ENCODE results near the gene RIC8A. TPM values are rescaled to one million over a fixed set of nuclear protein-coding genes. Genes with fewer than 3 reads are reported as not detected.

The RIC8A gene
- total RNA-seq, 8 experiments from 2014 or later, result 39.0 to 94.0 (median 64.1) TPM

DNA sequence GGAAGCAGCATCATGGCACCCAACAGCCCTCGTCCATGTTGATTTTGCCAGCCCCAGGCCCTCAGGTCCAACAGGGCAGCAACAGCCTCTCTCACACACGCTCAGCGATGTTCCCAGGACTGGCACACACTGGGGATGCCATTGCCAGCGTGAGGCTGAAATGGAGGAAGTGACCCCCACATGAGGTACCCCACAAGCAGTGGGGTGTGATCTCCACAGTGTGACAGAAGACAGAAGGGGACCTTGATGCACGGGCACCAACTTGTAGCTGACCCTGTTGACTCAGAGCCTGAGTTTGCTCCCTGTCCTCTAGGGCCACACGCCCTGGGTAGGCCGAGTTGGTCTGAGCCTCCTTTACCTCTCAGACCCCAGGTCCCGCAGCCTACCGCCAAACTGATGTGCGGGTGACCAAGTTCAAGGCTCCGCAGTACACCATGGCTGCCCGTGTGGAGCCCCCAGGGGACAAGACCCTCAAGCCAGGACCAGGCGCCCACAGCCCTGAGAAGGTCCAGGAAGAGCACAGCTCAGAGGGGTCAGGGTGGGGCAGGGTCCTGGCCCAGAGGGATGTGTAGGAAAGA lies 8.4 kb upstream of the RIC8A start:
- Histone ChIP-seq H3K4me1 (replicated peaks in 1 of 2) (no peaks in the 10 kb centered on the region), H3K27ac (no peak overlapping the region), H3K4me3 (no peak overlapping the region)
- peak in 3 of 8 experiments; percentile 1 to 14 (median 5) for ATAC-seq (replicated peaks in 6 of 8)
- in situ Hi-C loops (cut with MboI; ENCODE audit: low pct_unique_long_range_greater_than_20kb in 2 of 9, low sequenced_read_pairs in 9 of 9, unreplicated experiment in 9 of 9), result no loop called here
- WGBS, 10 experiments, result 93 to 100% (median 94%) methylated on average over 1 to 6 of the region's 13 CpGs; no CpG with 5 or more reads in 7 of the 10 experiments

DNA sequence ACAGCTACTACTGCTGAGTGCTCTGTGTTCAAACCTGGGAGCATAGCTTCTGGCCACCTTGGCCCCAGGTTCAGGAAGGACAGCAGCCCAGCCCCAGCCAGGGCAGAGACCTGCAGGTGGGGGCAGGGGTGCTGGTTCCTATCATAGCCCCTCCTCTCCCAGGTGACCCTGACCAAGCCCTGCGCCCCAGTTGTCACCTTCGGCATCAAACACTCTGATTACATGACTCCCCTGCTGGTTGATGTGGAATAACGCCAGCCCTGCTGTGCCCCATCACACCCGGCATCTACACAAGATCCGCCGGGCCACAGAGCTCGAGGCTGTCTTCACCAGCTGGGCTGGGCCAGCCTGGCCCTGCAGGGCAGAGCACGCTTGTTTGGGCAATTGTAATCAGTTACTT lies 7.7 kb upstream of the RIC8A start:
- peak in 4 of 8 experiments; percentile 1 to 17 (median 4) for ATAC-seq (replicated peaks in 6 of 8)
- 59 to 88% (median 84%) methylated on average over 3 to 8 of the region's 8 CpGs; no CpG with 5 or more reads in 6 of the 10 experiments for WGBS, 10 experiments
- Histone ChIP-seq H3K27ac (no peak overlapping the region), H3K4me1 (replicated peaks in 1 of 2) (no peaks in the 10 kb centered on the region), H3K4me3 (no peak overlapping the region)
- in situ Hi-C loops (cut with MboI; ENCODE audit: low pct_unique_long_range_greater_than_20kb in 2 of 9, low sequenced_read_pairs in 9 of 9, unreplicated experiment in 9 of 9), result no loop called here

DNA sequence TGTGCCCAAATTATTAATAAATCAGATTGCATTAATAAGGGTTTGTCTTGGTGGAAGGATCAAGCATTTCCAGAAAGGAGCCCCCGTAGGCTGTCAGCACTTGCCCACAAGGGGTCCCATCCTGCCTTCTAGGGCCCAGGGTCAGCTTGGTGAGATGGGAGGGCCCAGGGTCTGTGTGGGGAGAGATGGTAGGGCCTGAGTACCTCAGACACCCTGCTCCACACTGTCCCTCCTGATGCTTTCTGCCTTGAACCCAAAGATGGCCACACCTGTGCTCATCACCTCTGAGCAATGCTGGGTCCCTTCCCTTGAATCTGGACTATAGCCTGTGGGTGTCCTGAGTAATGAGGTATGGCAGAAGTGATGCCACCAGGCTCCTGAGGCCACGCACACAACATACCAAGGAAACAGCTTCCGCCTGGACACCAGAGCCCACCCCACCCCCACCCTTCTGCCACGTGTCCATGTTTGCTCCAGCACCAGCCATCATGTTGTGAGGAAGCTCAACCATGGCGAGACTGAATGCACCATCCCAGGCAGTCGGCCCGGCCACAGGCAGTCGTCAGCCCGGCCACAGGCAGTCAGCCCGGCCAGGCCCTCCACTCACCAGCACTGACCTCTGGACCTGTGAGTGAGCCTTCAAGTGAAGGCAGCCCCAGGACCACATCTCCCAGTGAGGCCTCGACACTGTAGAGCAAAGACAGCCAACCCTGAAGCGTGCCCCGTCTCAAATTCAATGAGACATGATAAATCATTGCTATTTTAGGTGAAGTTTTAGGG lies 7.1 kb upstream of the RIC8A start:
- H3K4me3 ChIP-seq, result no peak overlapping the region
- H3K27ac ChIP-seq, result no peak overlapping the region
- peak in 1 of 8 experiments; percentile 6 for ATAC-seq (replicated peaks in 6 of 8)
- 79 to 100% methylated on average over 1 to 2 of the region's 13 CpGs; no CpG with 5 or more reads in 8 of the 10 experiments for WGBS, 10 experiments
- no peaks in the 10 kb centered on the region for H3K4me1 ChIP-seq (replicated peaks in 1 of 2)
- in situ Hi-C loops (cut with MboI; ENCODE audit: low pct_unique_long_range_greater_than_20kb in 2 of 9, low sequenced_read_pairs in 9 of 9, unreplicated experiment in 9 of 9), result no loop called here

DNA sequence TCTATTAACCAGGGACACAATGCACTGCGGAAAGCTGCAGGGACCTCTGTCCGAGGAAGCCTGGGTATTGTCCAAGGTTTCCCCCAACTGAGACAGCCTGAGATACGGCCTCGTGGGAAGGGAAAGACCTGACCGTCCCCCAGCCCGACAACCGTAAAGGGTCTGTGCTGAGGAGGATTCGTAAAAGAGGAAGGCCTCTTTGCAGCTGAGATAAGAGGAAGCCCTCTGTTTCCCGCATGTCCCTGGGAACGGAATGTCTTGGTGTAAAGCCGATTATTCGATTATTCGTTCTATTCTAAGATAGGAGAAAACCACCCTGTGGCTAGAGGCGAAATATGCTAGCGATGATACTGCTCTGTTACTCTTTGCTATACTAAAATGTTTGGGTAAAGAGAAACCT lies 5.5 kb upstream of the RIC8A start:
- H3K4me3 ChIP-seq, result no peak overlapping the region
- 46 to 92% (median 69%) methylated on average over 2 to 15 of the region's 15 CpGs; no CpG with 5 or more reads in 1 of the 10 experiments for WGBS, 10 experiments
- ATAC-seq (replicated peaks in 6 of 8), result peak in 3 of 8 experiments; percentile 9 to 25 (median 9)
- H3K27ac ChIP-seq, result no peak overlapping the region
- H3K4me1 ChIP-seq (replicated peaks in 1 of 2), result peaks cover 6 to 7% of the 10 kb centered on the region in 2 donors
- in situ Hi-C loops (cut with MboI; ENCODE audit: low pct_unique_long_range_greater_than_20kb in 2 of 9, low sequenced_read_pairs in 9 of 9, unreplicated experiment in 9 of 9), result no loop called here

DNA sequence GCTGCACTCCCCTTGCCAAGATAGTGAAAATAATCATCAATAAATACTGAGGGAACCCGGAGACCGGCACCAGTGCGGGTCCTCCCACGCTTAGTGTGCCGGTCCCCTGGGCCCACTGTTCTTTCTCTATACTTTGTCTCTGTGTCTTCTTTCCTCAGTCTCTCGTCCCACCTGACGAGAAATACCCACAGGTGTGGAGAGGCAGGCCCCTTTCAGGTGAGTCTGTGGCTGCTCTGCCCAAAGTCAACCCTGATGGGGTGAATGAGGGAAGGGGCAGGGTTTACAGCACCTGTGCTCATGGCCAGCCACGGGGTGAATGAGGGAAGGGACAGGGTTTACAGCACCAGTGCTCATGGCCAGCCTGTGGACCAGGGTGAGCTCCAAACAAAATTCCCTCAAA lies 5.0 kb upstream of the RIC8A start:
- Histone ChIP-seq H3K4me3 (no peak overlapping the region), H3K27ac (no peak overlapping the region), H3K4me1 (replicated peaks in 1 of 2) (peaks cover 6 to 7% of the 10 kb centered on the region in 2 donors)
- in situ Hi-C loops (cut with MboI; ENCODE audit: low pct_unique_long_range_greater_than_20kb in 2 of 9, low sequenced_read_pairs in 9 of 9, unreplicated experiment in 9 of 9), result no loop called here
- WGBS, 10 experiments, result 62 to 90% (median 84%) methylated on average over 5 to 8 of the region's 8 CpGs; no CpG with 5 or more reads in 7 of the 10 experiments
- no peak for ATAC-seq (replicated peaks in 6 of 8)

DNA sequence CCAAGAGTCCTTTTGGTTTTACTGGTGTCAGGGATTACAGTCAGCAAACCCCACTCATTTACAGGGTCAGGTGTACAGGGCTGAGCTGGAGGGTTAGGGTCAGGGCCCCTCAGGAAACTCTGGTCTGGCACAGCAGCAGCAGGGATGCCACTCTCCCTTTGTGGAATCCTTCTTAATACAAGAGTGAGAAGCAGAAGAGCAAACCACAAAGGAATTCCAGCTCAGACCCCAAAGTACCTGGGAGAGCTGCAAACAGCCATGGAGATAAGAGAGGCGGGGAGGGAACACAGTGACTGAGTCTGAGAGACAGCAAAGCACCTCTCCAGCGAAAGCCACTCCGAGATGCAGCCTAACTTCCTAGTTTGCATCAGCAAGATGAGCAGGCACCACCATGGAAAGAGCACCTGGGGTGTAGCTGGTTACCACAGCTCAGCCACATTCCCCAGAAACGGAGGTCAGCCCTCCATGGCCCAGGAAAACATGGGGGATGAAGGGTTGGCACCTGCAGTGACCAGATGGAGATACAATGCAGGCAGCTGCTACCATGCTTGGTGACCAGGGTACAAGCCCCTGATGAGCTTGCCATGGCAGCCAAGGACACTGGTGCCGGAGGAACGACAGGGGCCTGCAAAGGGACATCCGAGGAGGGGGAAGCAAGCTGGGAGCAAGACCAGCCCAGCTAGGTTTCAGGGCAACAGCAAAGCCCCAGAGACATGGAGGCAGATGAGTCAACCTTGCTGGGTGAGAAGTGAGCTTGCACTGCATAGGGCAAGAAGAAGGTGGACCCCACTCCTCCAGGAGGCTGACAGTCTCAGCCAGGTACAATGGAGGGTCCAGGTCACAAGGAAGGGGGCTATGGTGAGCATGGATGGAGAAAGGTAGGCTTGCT lies 4.2 kb upstream of the RIC8A start:
- ATAC-seq (replicated peaks in 6 of 8), result no peak
- in situ Hi-C loops (cut with MboI; ENCODE audit: low pct_unique_long_range_greater_than_20kb in 2 of 9, low sequenced_read_pairs in 9 of 9, unreplicated experiment in 9 of 9), result no loop called here
- H3K4me1 ChIP-seq (replicated peaks in 1 of 2), result peaks cover 6 to 7% of the 10 kb centered on the region in 2 donors
- H3K4me3 ChIP-seq, result no peak overlapping the region
- no peak overlapping the region for H3K27ac ChIP-seq
- WGBS, 10 experiments, result 74 to 95% (median 88%) methylated on average over 2 to 4 of the region's 7 CpGs; no CpG with 5 or more reads in 4 of the 10 experiments

DNA sequence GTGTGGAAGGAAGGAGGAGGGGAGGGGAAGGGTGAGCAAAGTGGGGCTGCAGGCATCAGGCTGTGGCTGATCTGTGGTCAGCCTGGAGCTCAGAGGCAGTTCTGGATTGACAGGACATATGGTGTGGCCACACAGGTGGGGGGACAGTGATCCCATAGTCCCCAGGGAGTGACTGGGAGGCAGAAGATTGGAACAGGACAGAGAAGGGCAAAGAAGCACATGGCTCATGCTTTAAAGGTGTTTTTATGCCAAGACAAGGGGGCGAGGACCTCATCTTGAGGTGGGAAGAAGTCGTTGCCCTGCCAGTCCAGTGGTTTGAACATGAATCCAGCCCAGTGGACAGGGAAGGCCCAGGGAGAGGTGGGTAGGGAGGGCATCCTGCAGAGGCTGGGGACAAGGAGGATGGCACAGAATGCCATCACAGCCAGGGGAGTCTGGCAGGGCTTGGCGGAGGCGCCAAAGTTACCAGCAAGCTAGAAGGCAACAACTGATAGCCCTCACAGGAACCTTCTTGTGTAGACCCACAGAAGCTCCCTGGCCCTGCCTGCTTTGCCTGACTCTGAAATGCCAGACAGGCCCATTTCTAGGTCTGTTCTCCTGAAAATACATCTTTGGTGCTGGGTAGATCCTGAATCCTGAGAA lies 3.4 kb upstream of the RIC8A start:
- ATAC-seq (replicated peaks in 6 of 8), result no peak
- H3K27ac ChIP-seq, result no peak overlapping the region
- in situ Hi-C loops (cut with MboI; ENCODE audit: low pct_unique_long_range_greater_than_20kb in 2 of 9, low sequenced_read_pairs in 9 of 9, unreplicated experiment in 9 of 9), result no loop called here
- 85% methylated on average over 4 of the region's 4 CpGs; no CpG with 5 or more reads in 9 of the 10 experiments for WGBS, 10 experiments
- H3K4me1 ChIP-seq (replicated peaks in 1 of 2), result peaks cover 6 to 7% of the 10 kb centered on the region in 2 donors
- H3K4me3 ChIP-seq, result no peak overlapping the region

DNA sequence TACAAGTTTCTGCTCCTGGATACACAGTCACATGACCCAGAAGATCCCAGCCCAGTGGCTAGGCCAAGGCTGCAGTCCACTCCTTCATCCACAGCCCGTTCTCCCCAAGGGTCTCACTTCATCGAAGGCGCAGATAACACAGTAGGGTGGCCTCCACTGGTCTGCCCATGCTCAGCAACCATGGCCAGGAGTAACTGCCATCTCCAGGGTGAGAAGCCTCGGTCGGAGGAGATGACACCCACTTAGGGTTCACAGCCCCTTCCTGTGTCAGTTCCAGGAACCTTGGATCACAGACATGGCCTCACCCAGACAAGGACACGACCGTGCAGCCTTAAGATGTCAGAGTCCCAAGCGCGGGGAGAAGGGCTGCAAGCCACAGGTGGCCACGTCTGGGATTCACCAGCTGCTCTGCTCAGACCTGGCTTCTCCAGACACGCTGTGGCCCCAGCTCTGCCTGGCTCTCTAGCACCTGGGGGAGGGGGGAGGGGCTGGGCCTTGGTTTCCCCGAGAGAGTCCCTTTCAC lies 2.9 kb upstream of the RIC8A start:
- 94 to 100% (median 100%) methylated on average over 1 to 7 of the region's 12 CpGs; no CpG with 5 or more reads in 5 of the 10 experiments for WGBS, 10 experiments
- in situ Hi-C loops (cut with MboI; ENCODE audit: low pct_unique_long_range_greater_than_20kb in 2 of 9, low sequenced_read_pairs in 9 of 9, unreplicated experiment in 9 of 9), result no loop called here
- Histone ChIP-seq H3K27ac (no peak overlapping the region), H3K4me1 (replicated peaks in 1 of 2) (peaks cover 9 to 11% of the 10 kb centered on the region in 2 donors), H3K4me3 (no peak overlapping the region)
- no peak for ATAC-seq (replicated peaks in 6 of 8)

DNA sequence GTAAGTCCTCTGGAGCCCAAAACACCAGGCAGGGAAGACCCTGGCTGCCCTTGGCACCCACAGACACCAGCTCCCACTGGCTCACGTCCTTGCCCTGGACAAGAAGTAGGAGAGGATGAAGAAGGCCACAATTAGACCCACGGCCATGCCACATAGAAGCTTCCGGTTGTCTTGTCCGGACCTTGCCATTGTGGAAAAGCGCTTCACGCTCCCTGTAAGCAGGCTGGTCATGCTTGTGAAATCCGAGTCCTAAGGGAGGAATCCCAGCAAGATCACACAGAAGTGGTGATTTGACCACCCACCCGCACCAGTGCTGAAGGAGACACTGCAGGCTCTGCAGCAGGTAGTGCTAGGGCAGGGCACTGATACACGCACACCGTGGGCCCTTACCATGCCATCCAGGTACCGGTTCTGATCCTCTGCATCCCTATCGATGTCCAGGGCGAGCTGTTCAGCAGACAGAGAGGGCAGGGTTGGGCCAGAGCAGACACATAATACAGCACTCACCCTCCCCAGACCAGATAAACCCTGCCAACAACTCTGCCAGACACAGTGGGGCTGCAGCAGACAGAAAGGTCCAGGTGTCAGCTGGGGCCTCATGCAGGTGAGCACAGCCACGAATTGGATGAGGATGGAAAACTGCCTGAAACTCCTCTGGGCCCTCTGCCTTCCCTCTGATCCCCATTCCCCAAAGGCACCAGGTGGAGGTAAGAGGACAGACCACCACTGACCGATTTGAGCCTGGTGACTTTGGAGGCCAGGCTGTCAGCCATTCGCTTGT lies 2.1 kb upstream of the RIC8A start:
- no peak overlapping the region for H3K27ac ChIP-seq
- 60 to 100% (median 98%) methylated on average over 1 to 8 of the region's 16 CpGs; no CpG with 5 or more reads in 2 of the 10 experiments for WGBS, 10 experiments
- in situ Hi-C loops (cut with MboI; ENCODE audit: low pct_unique_long_range_greater_than_20kb in 2 of 9, low sequenced_read_pairs in 9 of 9, unreplicated experiment in 9 of 9), result no loop called here

DNA sequence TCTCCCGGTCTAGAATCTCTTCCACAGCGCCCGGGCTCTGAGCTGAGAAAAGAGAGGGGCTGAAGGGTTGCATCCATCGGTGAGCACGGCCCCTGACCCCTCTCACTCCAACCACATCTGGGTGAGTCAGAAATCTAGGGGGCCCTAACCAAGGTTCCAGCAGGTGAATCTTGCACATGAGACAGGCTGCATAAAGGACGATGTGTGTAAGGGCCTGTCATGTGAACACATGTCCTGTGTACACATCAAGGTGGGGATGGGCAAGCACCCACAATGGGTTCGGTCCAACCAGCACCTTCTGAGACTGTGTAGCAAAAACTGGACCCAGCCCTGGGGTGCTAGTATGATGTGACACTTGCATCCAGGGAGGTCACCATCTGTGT lies 1.5 kb upstream of the RIC8A start:
- Histone ChIP-seq H3K4me1 (replicated peaks in 1 of 2) (peaks cover 17 to 19% of the 10 kb centered on the region in 2 donors), H3K27ac (peak overlapping the region in 1 of 2 donors; percentile 99), H3K4me3 (peak overlapping the region; percentile 90 to 100 (median 93))
- WGBS, 10 experiments, result 60 to 100% (median 88%) methylated on average over 1 to 7 of the region's 7 CpGs; no CpG with 5 or more reads in 3 of the 10 experiments
- in situ Hi-C loops (cut with MboI; ENCODE audit: low pct_unique_long_range_greater_than_20kb in 2 of 9, low sequenced_read_pairs in 9 of 9, unreplicated experiment in 9 of 9), result no loop called here
- ATAC-seq (replicated peaks in 6 of 8), result no peak

More for the DNA sequence above, 2.1 kb upstream of the RIC8A start:
- Histone ChIP-seq H3K4me1 (replicated peaks in 1 of 2) (peaks cover 16 to 18% of the 10 kb centered on the region in 2 donors), H3K4me3 (peak overlapping the region in 2 of 5 donors; percentile 91 to 95)
- ATAC-seq (replicated peaks in 6 of 8), result no peak

DNA sequence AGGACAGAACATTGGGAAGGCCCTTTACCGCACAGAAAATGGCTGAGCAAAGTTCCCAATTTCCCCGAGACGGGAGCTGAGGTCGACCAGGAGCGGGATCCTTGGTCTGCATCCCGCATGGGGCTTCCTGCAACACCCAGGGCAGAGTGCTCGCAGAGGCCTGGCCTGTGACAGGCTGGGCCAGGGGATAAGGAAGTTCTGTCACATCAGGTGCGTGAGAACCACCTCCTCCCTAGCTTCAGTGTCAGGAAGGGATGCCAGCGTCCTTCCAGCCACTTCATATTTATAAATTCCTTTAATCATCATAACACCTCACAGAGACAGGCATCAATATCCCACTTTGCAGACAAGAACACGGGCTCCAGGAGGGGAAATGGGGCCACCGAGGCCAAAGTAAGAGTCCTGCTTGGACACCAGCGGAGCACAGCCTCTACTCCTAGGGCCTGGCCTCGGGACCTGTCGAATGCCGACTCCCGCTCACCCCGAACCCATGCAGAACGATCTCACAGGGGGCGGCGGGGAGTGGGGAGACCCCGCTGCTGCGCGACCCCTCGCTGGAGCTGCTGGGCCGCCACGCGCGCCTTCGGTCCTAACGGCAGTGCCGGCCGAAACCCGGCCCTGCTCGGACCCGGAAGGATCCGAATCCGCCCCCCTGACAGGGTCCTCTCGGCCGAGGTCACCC lies 841 bp upstream of the RIC8A start:
- 0 to 40% (median 0%) methylated on average over 1 to 7 of the region's 39 CpGs; no CpG with 5 or more reads in 4 of the 10 experiments for WGBS, 10 experiments
- peak overlapping the region; percentile 95 to 99 for H3K27ac ChIP-seq
- peak in 3 of 8 experiments; percentile 0 to 4 (median 0) for ATAC-seq (replicated peaks in 6 of 8)
- H3K4me1 ChIP-seq (replicated peaks in 1 of 2), result peaks cover 17 to 19% of the 10 kb centered on the region in 2 donors
- peak overlapping the region; percentile 90 to 100 (median 93) for H3K4me3 ChIP-seq
- in situ Hi-C loops (cut with MboI; ENCODE audit: low pct_unique_long_range_greater_than_20kb in 2 of 9, low sequenced_read_pairs in 9 of 9, unreplicated experiment in 9 of 9), result no loop called here

Data from motor neuron (in vitro differentiated cells).